Activated naive CD8-positive, alpha-beta T cell treated with anti-CD3 and anti-CD28 coated beads, Interleukin-2, amount 10 ng/mL, durations not matched to agents 7 days and 5 days (primary cell): ENCODE data around the gene MGME1. TPM values are rescaled to one million over a fixed set of nuclear protein-coding genes. Genes with fewer than 3 reads are reported as not detected.
"Not testable (repeated sequence)": the region's sequence is repeated elsewhere in the genome, so short reads cannot be mapped to it uniquely, and the experiment has no call there.

Experiments used
- ATAC-seq: fragments of 150-1000 bp; cut with Tn5 transposase; one replicate; pipeline ENCODE4 v1.10.0; 2021; ENCODE audit warnings: low read depth, moderate library complexity
- POLR2A ChIA-PET: fragments of 350-600 bp; sonication (Branson Sonifier 250); formaldehyde crosslinking; loops from one replicate; lab custom pipeline; 2021; ENCODE audit warnings: antibody characterized with exemption; lab: Charles Lee
- DNase-seq: peaks from one replicate; pipeline ENCODE4 v3.0.0; 2021
- H3K27ac Mint-ChIP-seq: one replicate; pipeline ENCODE4 v1.8.0; 2022; ENCODE audit warnings: mild to moderate bottlenecking, mixed read lengths
- H3K27me3 Mint-ChIP-seq: one replicate; pipeline ENCODE4 v1.8.0; 2022; ENCODE audit warnings: mild to moderate bottlenecking, moderate library complexity, mixed read lengths
- H3K36me3 Mint-ChIP-seq: one replicate; pipeline ENCODE4 v1.8.0; 2021; ENCODE audit warnings: mild to moderate bottlenecking, mixed read lengths
- H3K4me1 Mint-ChIP-seq: one replicate; pipeline ENCODE4 v1.8.0; 2021; ENCODE audit warnings: mixed read lengths
- H3K4me3 Mint-ChIP-seq: one replicate; pipeline ENCODE4 v1.8.0; 2022; ENCODE audit warnings: mild to moderate bottlenecking, moderate library complexity, mixed read lengths
- H3K9me3 Mint-ChIP-seq: one replicate; pipeline ENCODE4 v1.8.0; 2021; ENCODE audit warnings: mixed read lengths
- total RNA-seq, 2 experiments: library from RNA; stranded (reverse); gene quantifications; one replicate each; pipeline ENCODE4 v1.2.3, GENCODE V29; 2021

Gene MGME1
- total RNA-seq, 2 experiments from 2014 or later = 32.2 to 37.5 TPM

DNA sequence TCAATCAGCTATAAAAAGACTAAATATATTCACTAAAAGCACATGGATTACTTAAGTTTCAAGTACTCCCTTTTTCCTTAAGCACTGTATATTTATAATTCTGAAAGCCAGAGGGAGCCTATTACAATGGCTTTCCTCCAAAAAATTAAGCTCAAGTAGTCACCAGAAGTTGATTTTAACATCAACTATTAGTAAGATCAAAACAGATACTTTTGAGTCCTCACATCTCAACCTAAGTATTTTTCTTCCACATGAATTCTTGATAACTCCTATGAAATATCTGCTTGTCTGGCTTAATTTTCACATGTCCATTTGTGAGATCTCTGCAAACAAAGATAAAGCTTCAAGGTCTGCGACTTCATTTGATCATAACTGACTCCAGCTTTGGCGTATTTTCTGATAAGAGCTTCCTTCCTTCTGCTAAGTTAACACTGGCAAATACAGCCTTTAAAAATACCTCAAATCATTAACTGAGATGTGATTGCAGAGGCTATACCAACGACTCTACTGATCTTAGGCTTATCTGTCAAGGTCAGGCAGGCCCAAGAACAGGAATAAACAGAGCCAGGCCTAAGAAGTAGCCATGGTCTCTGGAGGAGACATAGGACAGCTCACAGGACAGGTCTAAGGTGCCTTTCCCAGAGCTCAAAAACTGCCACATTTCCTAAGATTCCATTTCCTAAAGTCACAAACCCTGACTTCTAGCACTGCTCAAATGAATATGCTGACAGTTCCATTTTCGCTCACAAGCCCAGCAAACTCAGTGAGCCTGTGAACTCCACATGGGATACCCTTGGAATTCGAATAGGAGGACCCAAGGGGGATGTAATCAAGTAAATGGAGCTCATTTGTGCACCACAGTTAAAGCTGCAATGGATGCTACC is 10.2 kb upstream of the MGME1 start:
- ATAC-seq = no peak
- H3K27me3 Mint-ChIP-seq = no peaks in the 10 kb centered on the region
- no peak for DNase-seq
- peak overlapping the region; percentile 59 for H3K27ac Mint-ChIP-seq
- peaks cover 33% of the 10 kb centered on the region for H3K36me3 Mint-ChIP-seq
- POLR2A ChIA-PET = interaction anchor here (6.8 kb wide), 1 partner anchor 9 kb away, joined by 73 read pairs; the partner anchor contains the start of genes MGME1 and SNX5
- H3K4me3 Mint-ChIP-seq = peak overlapping the region; percentile 31
- no peaks in the 10 kb centered on the region for H3K9me3 Mint-ChIP-seq
- H3K4me1 Mint-ChIP-seq = peaks cover 64% of the 10 kb centered on the region

DNA sequence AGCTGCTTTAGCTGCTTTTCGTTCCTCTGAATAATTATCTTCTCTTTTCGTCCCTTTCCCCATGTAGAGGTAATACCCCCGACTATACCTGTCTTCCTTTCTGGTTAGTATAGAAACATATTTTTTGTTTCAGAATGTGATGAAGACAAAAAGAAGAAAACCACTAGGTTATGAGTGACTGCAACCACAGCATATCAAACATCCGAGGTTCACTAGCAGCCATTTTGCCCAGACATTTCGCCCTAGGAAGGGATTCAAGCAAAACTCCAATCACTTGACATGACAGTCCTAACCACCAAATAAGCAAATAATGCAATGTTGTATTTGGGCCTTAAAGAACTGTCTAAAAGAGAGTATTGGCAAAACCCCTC is 9.6 kb upstream of the MGME1 start:
- DNase-seq (no peak), ATAC-seq (no peak)
- Mint-ChIP-seq H3K36me3 (peaks cover 33% of the 10 kb centered on the region), H3K4me1 (peaks cover 68% of the 10 kb centered on the region), H3K27ac (peak overlapping the region; percentile 67), H3K4me3 (peak overlapping the region; percentile 20), H3K27me3 (no peaks in the 10 kb centered on the region), H3K9me3 (no peaks in the 10 kb centered on the region)
- POLR2A ChIA-PET = interaction anchor here (6.8 kb wide), 1 partner anchor 8 kb away, joined by 73 read pairs; the partner anchor contains the start of genes MGME1 and SNX5

DNA sequence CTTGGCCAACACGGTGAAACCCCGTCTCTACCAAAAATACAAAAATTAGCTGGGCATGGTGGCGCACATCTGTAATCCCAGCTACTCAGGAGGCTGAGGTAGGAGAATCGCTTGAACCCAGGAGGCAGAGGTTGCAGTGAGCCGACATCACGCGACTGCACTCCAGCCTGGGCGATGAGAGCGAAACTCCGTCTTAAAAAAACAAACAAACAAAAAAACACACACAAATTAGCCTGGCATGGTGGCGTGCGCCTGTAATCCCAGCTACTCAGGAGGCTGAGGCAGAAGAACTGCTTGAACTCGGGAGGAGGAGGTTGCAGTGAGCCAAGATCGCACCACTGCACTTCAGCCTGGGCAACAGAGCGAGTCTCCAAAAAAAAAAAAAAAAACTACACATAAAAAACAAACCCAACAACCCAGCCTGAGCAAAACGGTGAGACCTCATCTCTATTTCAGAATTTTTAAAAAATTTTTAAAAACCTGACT is 8.4 kb upstream of the MGME1 start:
- not testable (repeated sequence) for H3K9me3 Mint-ChIP-seq, H3K27me3 Mint-ChIP-seq, H3K4me3 Mint-ChIP-seq, H3K27ac Mint-ChIP-seq, ATAC-seq, DNase-seq
- Mint-ChIP-seq H3K36me3 (peaks cover 34% of the 10 kb centered on the region), H3K4me1 (peaks cover 70% of the 10 kb centered on the region)
- POLR2A ChIA-PET = interaction anchor here (6.8 kb wide), 1 partner anchor 7 kb away, joined by 73 read pairs; the partner anchor contains the start of genes MGME1 and SNX5

DNA sequence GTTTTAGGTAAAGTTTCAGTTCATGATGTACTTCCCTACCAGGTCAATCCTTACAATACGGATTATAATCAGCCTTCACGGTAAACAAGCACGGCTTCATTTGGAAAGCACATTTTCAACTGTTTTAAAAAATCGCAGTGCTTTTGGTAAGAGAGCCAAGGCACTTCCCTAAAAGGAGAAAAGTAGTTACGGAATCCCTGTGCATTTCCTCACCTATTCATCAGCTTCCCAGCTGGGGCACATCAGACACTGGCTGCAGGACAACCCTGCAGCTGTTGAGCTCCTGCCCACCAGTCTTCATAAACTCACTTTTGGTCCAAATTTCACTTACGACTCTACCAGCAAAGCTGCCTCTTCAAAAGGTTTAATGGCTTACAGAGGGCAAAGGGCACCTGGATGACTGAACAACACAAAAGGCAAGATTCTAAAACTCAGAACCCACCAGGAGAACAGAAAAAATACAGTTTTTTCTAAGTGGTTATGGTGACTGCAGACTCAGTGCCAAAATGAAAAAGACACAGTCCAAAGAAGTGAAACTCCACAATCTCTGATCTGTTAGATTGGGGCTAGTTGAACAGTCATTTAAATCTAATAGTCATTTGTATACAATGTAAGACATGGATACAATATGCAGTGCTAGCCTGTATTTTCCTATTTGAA is 7.8 kb upstream of the MGME1 start:
- Mint-ChIP-seq H3K4me1 (peaks cover 66% of the 10 kb centered on the region), H3K27ac (no peak overlapping the region), H3K4me3 (no peak overlapping the region), H3K27me3 (no peaks in the 10 kb centered on the region), H3K9me3 (no peaks in the 10 kb centered on the region), H3K36me3 (peaks cover 30% of the 10 kb centered on the region)
- no peak for DNase-seq
- POLR2A ChIA-PET = interaction anchor here (6.8 kb wide), 1 partner anchor 7 kb away, joined by 73 read pairs; the partner anchor contains the start of genes MGME1 and SNX5
- ATAC-seq = no peak

DNA sequence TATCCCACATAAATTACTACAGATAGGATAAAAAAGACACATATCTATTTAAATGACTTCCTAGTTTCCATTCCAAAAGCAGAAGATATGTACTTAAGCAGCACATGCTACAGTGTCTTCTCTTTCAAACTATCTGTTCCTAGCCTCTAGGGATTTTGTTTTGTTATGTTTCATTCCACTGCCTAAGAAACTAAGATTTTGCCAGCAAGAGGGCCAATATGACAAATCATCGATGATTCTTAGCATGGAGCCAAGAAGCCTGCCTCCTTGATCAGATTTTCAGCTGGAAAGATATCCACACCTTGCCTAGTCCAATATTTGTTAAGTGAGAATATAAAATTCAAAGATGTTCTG is 7.3 kb upstream of the MGME1 start:
- Mint-ChIP-seq H3K36me3 (peaks cover 28% of the 10 kb centered on the region), H3K4me1 (peaks cover 64% of the 10 kb centered on the region), H3K27me3 (no peaks in the 10 kb centered on the region), H3K4me3 (peak overlapping the region; percentile 0), H3K9me3 (no peaks in the 10 kb centered on the region), H3K27ac (no peak overlapping the region)
- DNase-seq (no peak), ATAC-seq (no peak)
- POLR2A ChIA-PET = no interaction called here

DNA sequence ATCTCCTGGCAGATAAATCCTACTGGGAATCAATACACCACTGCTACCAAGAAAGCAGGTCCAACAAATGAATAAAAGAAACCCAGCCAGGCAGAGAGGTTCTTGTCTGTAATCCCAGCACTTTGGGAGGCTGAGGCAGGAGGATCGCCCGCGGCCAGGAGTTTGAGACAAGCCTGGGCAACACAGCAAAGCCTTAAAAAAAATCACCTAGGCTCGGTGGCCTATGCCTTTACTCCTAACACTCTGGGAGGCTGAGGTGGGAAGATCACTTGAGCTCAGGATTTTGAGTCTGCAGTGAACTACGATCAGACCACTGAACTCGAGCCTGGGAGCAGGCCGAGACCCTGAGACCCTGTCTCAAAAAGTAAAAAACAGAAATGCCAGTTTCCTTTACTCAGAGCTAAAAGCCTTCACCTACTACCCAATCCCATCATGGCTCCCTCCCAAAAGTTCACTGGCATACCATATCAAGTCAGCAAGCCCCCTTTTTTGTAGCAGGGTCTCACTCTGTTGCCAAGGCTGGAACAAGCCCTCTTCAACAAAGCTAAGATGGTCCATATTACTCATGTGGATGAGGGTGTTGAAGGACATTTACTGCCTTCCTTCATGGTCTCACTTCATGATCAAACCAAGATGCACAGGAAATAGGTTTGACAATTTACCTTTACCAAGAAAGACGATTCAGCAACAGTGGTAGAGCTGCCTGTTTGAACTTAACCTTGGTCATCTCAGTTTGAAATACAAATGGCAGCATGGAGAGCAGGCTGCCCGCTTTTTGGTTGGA is 5.5 kb upstream of the MGME1 start:
- DNase-seq (no peak), ATAC-seq (no peak)
- Mint-ChIP-seq H3K4me3 (peak overlapping the region; percentile 96), H3K4me1 (peaks cover 57% of the 10 kb centered on the region), H3K36me3 (peaks cover 35% of the 10 kb centered on the region), H3K27ac (peak overlapping the region; percentile 92), H3K27me3 (no peaks in the 10 kb centered on the region), H3K9me3 (no peaks in the 10 kb centered on the region)
- POLR2A ChIA-PET = interaction anchor here (1.3 kb wide), 1 partner anchor 11 kb away, joined by 3 read pairs; no protein-coding TSS in a partner anchor

GRCh38 chr20:17964073-17964472 is 4.7 kb upstream of the MGME1 start:
- POLR2A ChIA-PET = interaction anchor here (1.3 kb wide), 1 partner anchor 12 kb away, joined by 3 read pairs; no protein-coding TSS in a partner anchor
- ATAC-seq = no peak

GRCh38 chr20:17964632-17965031 is 4.2 kb upstream of the MGME1 start:
- H3K4me1 Mint-ChIP-seq = peaks cover 47% of the 10 kb centered on the region
- H3K27ac Mint-ChIP-seq = peak overlapping the region; percentile 92
- H3K9me3 Mint-ChIP-seq = no peaks in the 10 kb centered on the region
- no peaks in the 10 kb centered on the region for H3K27me3 Mint-ChIP-seq
- DNase-seq (no peak), ATAC-seq (no peak)
- H3K4me3 Mint-ChIP-seq = peak overlapping the region; percentile 96
- POLR2A ChIA-PET = interaction anchor here (1.5 to 6.5 kb wide), 2 partner anchors 7 to 23 kb away, joined by 8 to 73 read pairs; no protein-coding TSS in a partner anchor
- H3K36me3 Mint-ChIP-seq = peaks cover 32% of the 10 kb centered on the region

More at GRCh38 chr20:17964073-17964472, 4.7 kb upstream of the MGME1 start:
- no peaks in the 10 kb centered on the region for H3K27me3 Mint-ChIP-seq
- peak overlapping the region; percentile 92 for H3K27ac Mint-ChIP-seq
- H3K4me3 Mint-ChIP-seq = peak overlapping the region; percentile 96
- no peaks in the 10 kb centered on the region for H3K9me3 Mint-ChIP-seq
- H3K36me3 Mint-ChIP-seq = peaks cover 32% of the 10 kb centered on the region
- peaks cover 52% of the 10 kb centered on the region for H3K4me1 Mint-ChIP-seq
- no peak for DNase-seq

GRCh38 chr20:17965042-17965697 is 3.6 kb upstream of the MGME1 start:
- peaks cover 44% of the 10 kb centered on the region for H3K4me1 Mint-ChIP-seq
- peak overlapping the region; percentile 96 for H3K4me3 Mint-ChIP-seq

DNA sequence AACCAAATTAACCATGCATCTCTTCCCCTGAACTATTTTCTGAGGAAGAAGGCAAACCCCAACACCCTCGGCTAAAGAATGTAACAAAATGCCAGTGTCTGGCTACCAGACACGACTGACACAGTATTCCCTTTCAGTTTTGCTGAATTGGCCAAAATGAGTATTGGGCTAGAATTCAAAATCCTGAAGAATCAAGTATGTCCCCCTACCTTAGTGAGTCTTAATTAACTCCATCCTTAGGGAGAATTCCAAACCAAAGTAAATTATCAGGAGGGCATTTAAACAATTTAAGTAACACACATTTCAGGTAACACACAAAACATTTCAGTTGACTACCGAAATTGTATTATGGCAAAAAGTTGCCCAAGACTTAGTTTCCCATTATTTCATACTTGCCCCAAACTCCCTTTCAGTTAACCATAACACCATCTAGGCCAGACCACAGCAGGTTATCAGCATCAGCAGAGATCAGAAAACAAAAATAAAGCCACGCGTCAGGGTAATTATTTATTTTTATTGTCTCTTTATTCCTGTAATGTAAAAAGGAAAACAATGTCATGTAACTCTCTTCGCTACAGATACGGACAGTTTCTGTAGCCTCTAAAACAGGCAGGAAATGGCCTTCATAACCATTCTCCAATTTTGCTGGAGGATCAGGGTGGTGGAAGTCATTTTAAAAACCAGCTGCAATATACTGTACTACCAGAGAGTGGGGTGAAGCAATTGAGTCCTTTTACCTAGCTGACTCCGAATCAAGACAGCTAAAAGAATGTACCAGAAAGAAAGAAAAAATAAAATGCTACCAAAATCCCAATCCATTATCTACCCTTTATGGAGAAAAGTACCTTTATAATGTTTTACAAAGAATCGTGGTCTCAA is 2.1 kb upstream of the MGME1 start:
- Mint-ChIP-seq H3K27me3 (no peaks in the 10 kb centered on the region), H3K4me3 (peak overlapping the region; percentile 96), H3K9me3 (no peaks in the 10 kb centered on the region), H3K4me1 (peaks cover 40% of the 10 kb centered on the region), H3K36me3 (peaks cover 43% of the 10 kb centered on the region), H3K27ac (peak overlapping the region; percentile 88)
- POLR2A ChIA-PET = interaction anchor here (0.8 to 6.5 kb wide), 8 partner anchors 9 to 396 kb away, joined by 3 to 73 read pairs (median 7); partner anchors contain the start of gene RRBP1
- peak; percentile 11 for ATAC-seq
- DNase-seq = no peak

More at GRCh38 chr20:17965042-17965697, 3.6 kb upstream of the MGME1 start:
- DNase-seq (no peak), ATAC-seq (no peak)
- Mint-ChIP-seq H3K27me3 (no peaks in the 10 kb centered on the region), H3K36me3 (peaks cover 36% of the 10 kb centered on the region), H3K9me3 (no peaks in the 10 kb centered on the region), H3K27ac (peak overlapping the region; percentile 88)
- POLR2A ChIA-PET = interaction anchor here (0.7 to 6.5 kb wide), 5 partner anchors 7 to 460 kb away, joined by 3 to 73 read pairs (median 4); partner anchors contain the start of gene RRBP1
